IPS-NIHi7 (cell line): ENCODE results near the gene RNASET2.

Experiments used
- DNase-seq: peaks from one replicate; pipeline ENCODE4 v3.0.0; 2012; ENCODE audit warnings: mixed read lengths; ENCODE audit errors: extremely low spot score

The RNASET2 gene

DNA sequence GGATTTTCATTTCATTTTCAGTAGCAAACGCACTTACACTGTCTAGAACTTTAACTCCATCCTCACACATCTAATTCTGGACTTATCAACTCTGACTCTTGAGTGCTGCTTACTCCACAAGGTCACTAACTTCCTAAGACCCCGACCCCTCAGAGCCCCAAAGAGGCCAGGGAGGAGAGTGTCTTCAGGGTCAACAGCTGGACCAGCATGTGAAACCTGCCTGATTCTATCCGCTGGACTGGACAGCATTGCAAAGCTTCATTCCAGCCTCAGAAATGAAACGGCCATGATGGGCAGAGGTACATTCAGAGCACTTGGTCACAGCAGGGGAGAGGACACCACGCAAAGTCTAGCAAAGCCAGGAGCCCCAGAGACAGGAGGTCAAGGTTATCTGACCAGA is 9.1 kb downstream of the RNASET2 start:
- no peak for DNase-seq

DNA sequence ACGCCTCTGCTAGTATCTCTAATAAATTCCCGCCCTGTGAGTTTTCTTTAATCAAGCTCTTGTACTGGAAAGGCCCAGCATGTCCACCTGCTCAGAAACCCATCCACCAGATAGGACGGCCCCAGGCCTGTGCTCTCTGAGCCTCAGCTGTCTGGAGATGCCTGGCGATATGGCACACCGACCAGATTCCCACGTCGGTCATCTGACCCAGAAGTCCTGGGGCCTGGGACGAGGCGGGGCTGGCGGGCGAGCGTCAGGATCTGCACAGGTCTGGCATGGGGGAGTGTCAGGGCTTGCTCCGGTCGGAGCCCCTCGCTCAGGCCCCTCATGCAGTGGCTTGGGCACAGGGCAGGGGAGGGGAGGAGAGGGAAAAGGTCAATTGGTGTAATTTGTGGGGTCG is 10.2 kb downstream of the RNASET2 start:
- no peak for DNase-seq

DNA sequence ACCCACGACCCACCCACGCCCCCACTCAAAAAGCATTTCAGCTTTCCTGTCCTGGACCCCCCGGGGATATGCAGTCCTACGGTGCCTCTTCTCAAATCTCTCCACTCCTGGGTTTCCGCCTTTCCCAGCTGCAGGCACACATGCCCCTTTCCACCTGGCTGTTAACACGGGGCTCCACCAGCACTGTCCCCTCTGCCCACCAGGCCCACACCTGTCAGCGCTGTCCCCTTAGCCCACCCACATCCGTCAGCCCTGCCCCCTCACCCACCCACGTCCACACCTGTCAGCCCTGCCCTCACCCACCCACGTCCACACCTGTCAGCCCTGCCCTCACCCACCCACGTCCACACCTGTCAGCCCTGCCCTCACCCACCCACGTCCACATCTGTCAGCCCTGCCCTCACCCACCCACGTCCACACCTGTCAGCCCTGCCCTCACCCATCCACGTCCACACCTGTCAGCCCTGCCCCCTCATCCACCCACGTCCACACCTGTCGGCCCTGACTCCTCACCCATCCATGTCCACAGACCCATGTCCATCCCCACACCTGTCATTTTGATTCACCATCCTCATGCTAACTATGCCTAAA is 11.6 kb downstream of the RNASET2 start:
- no peak for DNase-seq

DNA sequence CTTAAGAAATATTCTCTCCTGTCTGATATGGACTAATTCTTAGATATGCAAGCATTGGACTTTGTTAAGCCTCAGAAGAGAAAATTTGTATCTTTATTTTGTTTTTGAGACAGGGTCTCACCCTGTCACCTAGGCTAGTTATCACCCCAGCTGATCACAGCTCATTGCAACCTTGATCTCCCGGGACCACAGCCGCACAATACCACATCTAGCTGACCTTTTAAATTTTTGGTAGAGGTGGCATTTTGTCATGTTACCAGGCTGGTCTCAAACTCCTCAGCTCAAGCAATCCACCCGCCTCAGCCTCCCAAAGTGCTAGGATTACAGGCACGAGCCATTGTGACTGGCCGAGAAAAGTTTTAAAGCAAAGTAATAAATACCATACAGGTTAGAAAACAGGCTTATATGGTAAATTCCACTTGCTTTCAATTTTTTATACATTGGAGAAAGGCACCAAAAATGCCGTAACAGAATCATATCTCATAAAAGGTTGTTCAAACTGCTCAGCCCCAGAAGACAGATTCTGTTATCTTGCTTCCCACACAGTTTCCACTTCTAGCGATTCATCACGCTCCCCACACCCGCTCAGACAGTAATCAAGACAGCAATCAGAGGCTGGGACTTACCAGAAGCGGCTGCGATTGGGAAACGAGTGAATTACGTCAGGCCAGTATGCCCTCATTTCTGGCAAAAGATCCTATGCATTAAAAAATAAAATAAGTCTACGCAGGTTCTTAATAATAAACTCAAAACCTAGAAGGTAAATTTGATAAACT is 13.8 kb downstream of the RNASET2 start:
- no peak for DNase-seq

DNA sequence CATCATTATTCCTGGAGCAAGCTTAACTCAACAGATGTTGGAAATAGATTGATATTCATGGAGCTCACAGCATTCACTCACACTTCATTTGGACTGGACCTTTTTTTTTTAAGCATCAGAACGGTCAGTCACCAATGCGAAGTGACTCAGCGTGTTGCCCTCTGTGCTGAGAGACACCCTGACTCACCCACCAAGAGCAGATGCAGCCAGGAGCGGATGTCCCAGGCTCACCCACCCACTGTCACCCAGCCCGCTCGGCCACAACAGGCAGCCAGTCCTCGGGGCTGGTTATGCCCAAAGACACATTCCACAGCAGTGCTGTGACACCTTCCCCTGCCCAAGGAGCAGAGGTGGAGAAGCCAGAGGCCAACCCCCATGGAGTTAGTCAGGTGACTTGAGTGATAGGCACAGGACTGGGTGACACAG is 15.7 kb downstream of the RNASET2 start:
- no peak for DNase-seq

DNA sequence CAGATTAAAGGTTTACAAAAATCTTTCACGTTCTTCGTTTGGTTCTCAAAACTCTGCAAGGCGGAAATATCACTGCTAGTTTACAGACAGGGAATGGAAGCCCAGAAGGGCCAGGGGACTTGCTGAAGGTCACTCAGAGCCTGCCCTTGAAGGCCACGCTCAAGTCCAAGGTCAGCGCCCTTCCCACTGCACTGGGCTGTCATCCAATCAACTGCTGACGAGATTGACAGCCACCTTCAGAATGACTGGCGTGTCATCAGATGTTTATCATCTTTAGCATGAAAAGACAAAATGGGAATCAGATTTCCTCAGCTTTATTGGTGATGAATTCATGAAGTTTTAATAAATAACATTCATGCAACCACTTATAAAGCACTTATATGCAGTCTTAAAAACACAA is 16.5 kb downstream of the RNASET2 start:
- DNase-seq, result no peak

DNA sequence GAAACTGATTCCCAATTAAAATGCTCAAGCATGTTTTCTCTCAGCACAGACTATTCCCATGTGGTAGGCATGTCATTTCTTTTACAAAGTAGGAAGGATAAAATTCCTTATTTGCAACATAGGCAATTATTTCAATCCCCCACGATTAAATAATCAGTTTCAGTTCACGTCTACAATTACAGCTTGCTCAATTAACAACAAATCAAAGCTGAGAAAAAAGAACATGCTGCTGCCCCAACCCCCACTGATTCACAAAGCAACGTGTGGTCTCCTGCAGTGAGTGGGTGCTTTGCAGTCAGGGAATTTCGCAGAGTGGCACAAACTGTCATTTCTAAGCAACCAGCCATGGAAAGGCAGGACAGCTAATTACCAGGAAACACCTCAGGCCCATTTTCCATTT is 17.0 kb downstream of the RNASET2 start:
- DNase-seq, result no peak

DNA sequence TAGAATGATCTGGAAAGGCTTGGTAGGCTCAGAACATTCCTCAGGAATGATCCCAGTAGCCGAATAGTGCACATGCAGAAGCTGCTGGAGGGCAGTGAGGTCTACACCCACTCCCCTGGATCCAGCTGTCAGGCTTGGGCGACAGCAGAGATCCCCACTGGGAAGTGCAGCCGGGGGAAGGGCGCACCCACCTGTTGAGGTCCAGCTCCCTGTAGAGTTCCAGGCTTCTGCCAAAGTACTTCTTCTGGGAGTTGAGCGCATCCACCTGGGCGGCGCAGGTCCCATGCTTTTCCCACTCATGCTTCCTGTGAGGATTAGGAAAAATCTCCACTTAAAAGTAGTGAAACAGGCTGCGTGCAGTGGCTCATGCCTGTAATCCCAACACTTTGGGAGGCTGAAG is 17.6 kb downstream of the RNASET2 start:
- no peak for DNase-seq

DNA sequence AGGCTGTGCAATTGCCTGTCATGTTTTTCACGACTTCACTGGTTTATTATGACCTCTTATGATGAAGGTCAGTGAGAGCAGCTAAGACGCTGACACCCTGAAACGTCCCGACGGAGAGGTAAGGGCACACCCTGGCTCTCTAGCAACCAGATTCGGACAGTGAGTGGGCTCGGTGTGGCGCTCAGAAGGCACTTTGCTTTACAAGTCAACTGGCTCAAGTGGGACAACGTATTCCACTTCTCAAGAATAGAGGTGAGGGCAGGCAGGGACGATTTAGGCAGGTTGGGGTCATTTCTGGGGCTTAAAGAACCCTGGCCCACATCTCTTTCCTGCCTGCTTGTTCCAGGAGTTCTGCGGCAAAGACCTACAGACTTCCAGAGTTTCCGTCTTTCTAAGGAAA is 18.2 kb downstream of the RNASET2 start:
- DNase-seq, result no peak

DNA sequence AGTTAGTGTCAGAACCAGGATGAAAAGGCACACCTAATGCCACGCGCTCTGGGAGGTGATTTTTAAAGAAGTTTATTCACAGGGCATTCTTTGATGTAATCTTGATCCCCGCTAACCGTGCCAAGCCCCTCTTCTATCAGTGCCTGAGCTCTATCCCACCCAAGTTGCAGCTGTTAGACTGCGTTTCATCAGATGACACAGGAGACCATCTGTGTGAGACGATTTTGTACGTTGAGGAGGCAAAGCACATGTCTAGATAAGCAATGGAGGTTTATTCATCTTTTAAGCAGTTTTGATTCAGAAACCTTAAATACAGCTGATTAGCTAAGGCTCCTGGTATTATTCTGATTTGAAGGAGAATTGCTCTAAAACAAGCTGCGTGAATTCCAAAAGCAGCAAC is 18.6 kb downstream of the RNASET2 start:
- no peak for DNase-seq

DNA sequence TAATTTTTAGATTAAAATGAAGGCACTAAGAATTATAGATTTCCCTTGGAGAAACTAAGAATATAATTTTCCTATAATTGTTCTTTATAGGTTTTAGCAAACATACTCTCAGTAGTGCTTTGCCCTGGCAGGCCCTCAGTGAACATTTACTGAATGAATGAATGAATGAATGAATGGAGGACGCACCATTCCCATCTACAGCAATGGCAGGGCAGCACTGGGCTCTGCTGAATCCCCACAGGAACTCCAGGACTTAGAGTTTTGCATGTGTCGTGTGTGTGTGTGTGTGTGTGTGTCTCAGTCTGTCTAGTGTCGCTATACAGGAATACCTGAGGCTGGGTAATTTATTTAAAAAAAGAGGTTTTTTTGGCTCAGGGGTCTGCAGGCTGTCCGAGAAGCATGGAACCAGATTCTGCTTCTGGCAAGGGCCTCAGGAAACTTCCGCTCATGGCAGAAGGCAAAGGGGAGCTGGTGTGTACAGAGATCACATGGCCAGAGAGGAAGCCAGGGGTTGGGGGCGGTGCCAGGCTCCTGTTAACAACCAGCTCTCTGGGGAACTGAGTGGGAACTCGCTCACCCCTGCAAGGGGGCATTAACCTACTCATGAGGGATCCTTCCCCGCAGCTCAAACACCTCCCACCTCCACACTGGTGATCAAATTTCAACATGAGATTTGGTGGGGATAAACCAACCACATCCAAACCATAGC is 20.1 kb downstream of the RNASET2 start:
- DNase-seq, result no peak

DNA sequence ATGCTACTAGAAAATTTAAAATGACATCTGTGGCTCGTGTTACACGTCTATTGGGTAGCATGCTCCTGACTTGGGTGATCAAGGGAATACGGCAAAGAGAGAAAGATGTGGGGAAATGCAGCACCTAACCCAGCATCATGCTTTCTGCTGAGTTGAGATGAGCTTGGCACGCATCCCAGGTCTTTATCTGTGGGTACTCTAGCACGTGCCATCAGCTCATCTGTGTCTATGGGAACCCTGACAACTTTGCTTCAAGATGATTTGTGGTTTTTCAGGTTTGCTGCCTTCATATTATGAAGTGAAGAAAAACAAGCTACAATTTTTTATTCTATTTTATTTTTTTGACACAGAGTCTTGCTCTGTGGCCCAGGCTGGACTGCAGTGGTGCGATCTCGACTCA is 21.0 kb downstream of the RNASET2 start:
- DNase-seq, result no peak

DNA sequence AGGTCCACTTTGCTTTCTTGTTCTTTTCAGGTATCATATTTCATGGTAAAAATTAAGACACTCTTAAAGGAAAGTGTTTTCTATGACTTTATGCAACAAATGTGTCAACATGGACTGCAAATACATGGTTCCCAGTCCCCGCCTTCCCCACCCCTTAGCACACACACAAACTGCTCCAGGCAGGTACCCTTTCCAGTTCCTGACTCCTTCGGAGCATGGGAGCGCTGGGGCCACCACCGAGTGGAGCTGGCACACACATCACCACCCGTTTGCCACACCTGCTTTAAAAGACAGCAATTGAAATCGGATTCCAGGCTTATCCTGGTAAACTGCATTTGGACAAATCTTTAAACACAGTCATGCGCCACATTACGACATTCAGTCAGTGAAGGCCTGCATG is 22.2 kb downstream of the RNASET2 start:
- DNase-seq, result no peak

DNA sequence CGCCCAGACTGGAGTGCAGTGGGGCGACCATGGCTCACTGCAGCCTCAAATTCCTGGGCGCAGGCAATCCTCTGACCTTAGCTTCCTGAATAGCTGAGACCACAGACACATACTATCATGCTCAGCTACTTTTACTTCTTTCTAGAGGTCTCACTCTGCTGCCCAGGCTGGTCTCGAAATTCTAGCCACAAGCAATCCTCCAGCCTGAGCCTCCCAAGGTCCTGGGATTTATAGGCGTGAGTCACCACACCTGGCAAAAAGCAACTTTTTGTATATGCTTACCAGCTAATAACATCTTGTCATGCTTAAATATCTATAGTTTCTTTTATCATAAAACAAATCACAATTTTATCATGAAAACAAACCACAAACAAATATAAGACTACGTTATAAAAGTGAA is 23.0 kb downstream of the RNASET2 start:
- no peak for DNase-seq

DNA sequence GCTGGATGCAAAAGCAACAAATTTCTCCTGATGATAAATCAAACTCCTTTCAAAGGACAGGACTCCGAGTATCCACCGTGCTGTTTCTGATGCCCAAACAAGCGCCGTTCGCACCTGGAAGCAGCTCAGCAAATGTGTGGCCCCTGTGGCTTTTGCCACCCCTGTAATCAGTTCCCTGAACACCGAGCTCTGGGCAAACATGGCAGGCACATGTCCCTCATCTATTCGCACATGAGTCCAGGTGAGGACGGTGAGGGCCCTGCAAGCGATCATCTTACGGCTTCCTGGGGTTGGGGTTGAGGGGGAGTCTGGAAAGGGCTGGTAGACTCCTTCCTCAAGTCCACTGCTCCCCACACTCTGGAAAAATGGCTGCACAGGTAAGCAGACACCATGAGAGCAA is 23.7 kb downstream of the RNASET2 start:
- DNase-seq, result no peak

DNA sequence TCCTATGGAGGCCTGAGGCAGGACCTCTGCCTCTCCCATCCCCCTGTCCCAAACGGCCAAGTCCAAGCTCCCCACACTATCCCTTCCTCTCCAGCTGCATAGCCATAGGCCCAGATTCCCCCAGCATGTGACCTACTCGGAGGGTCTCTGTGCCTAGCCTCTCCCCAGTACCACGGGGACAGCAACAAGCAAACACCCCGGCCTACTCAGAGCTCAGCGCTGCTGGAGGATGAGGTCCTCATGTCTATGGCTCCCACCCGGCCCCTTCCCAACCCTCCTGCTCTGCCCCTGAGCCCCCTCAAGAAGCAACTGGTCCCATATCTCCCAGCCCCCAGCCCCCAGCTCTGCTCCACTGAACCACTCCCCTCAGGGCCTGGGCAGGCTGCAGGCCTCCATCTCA is 24.2 kb downstream of the RNASET2 start:
- no peak for DNase-seq

DNA sequence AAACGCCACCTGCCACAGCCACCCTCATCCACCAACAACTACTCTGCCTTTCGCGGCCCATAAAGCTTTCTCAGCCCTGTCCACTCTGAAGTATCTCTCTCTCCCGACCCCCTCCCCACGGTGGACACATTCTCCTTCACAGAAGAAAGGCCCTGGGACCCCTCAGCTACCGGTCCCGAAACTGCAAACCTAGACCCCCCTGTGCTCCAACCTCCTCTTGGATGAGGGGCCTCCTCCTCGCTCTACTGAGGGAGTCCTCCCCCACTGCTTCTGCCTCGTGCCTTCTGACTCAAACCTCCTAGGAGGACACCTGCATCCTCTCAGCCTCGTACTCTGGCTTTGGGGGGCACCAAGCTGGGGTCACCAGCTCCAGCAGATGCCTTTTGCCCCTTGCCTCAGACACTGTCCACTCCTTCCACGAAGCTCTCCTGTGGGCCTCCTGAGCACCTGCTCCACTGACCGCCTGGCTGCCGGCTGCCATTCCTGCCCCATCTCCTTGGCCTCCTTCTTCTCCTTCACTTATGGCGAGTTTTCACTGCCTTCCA is 24.9 kb downstream of the RNASET2 start:
- no peak for DNase-seq

DNA sequence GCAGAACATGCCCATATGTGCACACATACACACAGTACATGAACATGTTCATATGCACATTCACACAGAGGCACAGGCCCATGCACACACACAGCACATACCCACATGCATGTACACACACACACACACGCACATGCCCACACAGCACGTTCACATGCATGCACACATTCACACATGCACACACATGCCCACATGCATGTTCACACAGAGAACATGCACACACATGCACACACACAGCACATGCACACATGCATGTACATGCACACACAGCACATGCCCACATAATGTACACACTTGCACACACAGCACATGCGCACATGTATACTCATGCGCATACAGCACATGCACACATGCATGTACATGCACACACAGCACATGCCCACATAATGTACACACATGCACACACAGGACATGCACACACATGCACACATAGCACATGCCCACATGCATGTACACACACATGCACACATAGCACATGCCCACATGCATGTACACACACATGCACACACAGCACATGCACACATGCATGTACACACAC is 25.9 kb downstream of the RNASET2 start:
- DNase-seq, result no peak

DNA sequence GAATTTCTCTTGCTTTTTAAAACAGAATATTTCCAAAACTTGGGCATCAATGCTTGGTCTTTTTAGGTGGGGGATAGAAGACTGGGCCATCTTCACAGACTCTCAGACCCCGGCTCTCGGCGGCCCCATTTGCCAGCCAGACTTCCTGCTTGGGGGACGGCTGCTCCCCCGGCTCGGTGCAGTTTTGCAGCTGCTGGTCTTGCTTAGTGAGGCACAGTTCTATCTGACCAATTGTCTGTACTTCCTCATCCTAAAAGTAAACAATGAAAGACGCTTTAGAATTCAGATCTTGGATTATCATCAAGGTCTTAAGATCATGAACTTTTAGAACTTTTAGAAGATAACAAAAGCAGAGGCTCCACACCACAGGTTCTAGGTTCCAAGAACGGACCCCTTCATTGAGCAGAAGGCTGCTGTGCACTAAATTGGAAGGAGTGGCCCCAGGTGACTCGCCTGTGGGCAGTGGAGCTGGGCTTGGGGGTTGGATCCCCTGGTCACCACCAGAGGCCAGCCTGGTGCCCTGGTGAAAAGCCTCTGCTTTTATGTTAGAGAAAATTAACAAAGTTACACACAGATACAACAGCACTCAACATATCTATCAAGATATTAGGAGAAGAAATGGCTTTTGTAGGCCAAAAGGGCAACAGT is 26.7 kb downstream of the RNASET2 start:
- DNase-seq, result no peak

DNA sequence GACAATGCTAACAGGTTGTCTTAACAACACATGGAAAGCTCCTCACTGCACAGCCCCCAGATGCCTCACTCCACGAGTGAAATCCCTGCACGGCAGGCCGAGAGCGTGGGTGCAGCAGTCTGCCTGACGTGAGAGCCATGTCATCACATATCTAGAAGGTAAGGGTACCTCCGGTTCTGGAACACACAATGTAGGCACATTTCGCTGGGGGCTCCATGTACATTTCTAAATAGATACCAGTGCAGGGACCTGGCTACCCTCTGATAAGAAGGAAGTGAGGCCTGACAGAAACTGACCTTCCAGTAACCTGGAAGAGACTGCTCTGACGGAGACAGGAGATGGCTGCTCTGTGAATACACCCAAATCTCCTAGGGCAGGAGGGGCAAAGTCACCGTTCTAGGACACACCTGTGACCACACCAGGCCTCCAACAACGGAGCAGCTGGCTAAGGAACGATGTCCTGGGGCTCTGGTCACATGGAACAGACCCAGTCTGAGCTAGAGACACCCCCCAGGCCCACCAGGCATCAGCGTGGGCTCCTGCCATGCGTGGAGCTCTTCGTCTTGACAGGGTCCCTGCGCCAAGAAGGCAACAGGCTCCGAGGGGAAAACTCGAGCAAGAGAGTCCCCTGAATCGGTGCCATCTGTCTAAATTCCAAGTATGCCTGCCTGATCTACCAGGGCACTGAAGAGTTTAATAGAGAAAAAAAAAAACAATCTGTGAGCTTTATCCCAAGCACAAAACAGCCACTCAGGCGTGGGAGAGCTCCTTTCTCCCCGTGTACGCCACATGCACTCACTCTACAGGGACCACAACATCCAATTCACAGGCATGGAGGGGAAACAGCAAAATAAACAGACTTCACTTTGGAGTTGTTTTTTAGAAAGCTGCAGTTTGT is 27.5 kb downstream of the RNASET2 start:
- DNase-seq, result no peak
